T-cell (primary cell): ENCODE data around the gene MYH6. TPM values are rescaled to one million over a fixed set of nuclear protein-coding genes. Genes with fewer than 3 reads are reported as not detected.

Experiments
- ATAC-seq, 4 experiments: fragments of 200-7000 bp in 3 of 4; fragments of 150-1000 bp in 1 of 4; cut with Tn5 transposase; replicated peaks in 1 of 4; 1 replicate in 3 of 4; 2 replicates in 1 of 4; pipeline ENCODE4 v1.10.0; 2021; ENCODE audit warnings: moderate library complexity in 3 of 4, mild to moderate bottlenecking in 2 of 4, moderate number of reproducible peaks in 1 of 4
- CTCF ChIA-PET, 2 donors: fragments of 300-600 bp; sonication (Branson Sonifier 250); formaldehyde crosslinking; loops; one replicate each; lab custom pipeline; 2022; ENCODE audit warnings: antibody characterized with exemption in 2 of 2; lab: Charles Lee
- POLR2A ChIA-PET, 2 donors: fragments of 300-600 bp; sonication (Branson Sonifier 250); formaldehyde crosslinking; loops; one replicate each; lab custom pipeline; 2022; ENCODE audit warnings: antibody characterized with exemption in 2 of 2; lab: Charles Lee
- DNase-seq, 35 experiments: peaks; one replicate each; pipeline versions ENCODE4 v3.0.0 to v3.0.0-alpha.2; 2013 to 2023
- H3K27ac ChIP-seq: one replicate; pipeline ENCODE4 v1.5.1; 2013; ENCODE audit warnings: low read length
- H3K27me3 ChIP-seq, 2 experiments: replicated peaks in 1 of 2; 1 replicate in 1 of 2; 2 replicates in 1 of 2; pipeline versions ENCODE4 v1.6.1 to v1.7.0; 2013; ENCODE audit warnings: low read length in 1 of 2, mixed read lengths in 1 of 2; ENCODE audit not compliant: control insufficient read depth in 2 of 2, insufficient read depth in 2 of 2; ENCODE audit errors: extremely low read depth in 1 of 2
- H3K36me3 ChIP-seq, 2 donors: 1 replicate in 1 of 2; 2 replicates in 1 of 2; pipeline versions ENCODE4 v1.6.1 to v1.7.0; 2013; ENCODE audit warnings: low read length in 1 of 2; ENCODE audit not compliant: control insufficient read depth in 2 of 2, insufficient read depth in 1 of 2; ENCODE audit errors: extremely low read depth in 1 of 2
- H3K4me1 ChIP-seq, 2 experiments: 1 replicate in 1 of 2; 2 replicates in 1 of 2; pipeline versions ENCODE4 v1.6.1 to v1.7.0; 2013; ENCODE audit warnings: low read length in 2 of 2, mixed read lengths in 1 of 2; ENCODE audit not compliant: insufficient read depth in 2 of 2, control insufficient read depth in 1 of 2; ENCODE audit errors: extremely low read depth in 1 of 2
- H3K4me3 ChIP-seq, 2 donors: 1 replicate in 1 of 2; 2 replicates in 1 of 2; pipeline versions ENCODE4 v1.5.1 to v1.7.0; 2013; ENCODE audit warnings: mild to moderate bottlenecking in 2 of 2, low read length in 1 of 2, moderate library complexity in 1 of 2; ENCODE audit not compliant: control insufficient read depth in 1 of 2; ENCODE audit errors: extremely low read depth in 1 of 2
- H3K9me3 ChIP-seq: 2 replicates; pipeline ENCODE4 v1.7.0; 2013
- H3K27ac Mint-ChIP-seq, 2 donors: one replicate each; pipeline ENCODE4 v1.8.0; 2020 to 2021; ENCODE audit warnings: mild to moderate bottlenecking in 2 of 2, mixed read lengths in 2 of 2
- H3K27me3 Mint-ChIP-seq, 2 donors: one replicate each; pipeline ENCODE4 v1.8.0; 2021 to 2022; ENCODE audit warnings: mixed read lengths in 2 of 2
- H3K36me3 Mint-ChIP-seq: one replicate; pipeline ENCODE4 v1.8.0; 2021; ENCODE audit warnings: mixed read lengths
- H3K4me1 Mint-ChIP-seq, 3 donors: one replicate each; pipeline ENCODE4 v1.8.0; 2020 to 2022; ENCODE audit warnings: mixed read lengths in 3 of 3, mild to moderate bottlenecking in 1 of 3
- H3K4me3 Mint-ChIP-seq, 3 donors: one replicate each; pipeline ENCODE4 v1.8.0; 2020 to 2022; ENCODE audit warnings: mild to moderate bottlenecking in 3 of 3, mixed read lengths in 3 of 3, moderate library complexity in 3 of 3
- H3K9me3 Mint-ChIP-seq, 3 donors: one replicate each; pipeline ENCODE4 v1.8.0; 2020 to 2022; ENCODE audit warnings: mixed read lengths in 3 of 3
- WGBS: methylation state at CpG from one replicate; pipeline ENCODE4 v1.1.5; 2013; ENCODE audit warnings: missing lambda C conversion rate; ENCODE audit not compliant: insufficient coverage; 5-methylcytosine and 5-hydroxymethylcytosine counted together
- total RNA-seq, 35 experiments: library from RNA in 6 of 35; stranded (reverse) in 6 of 35; fragments of 120-200 nt in 1 of 35; gene quantifications; one replicate each; pipeline versions ENCODE4 v1.2.1 to v1.2.4 and lab custom pipeline; 2013 to 2026

MYH6 gene
- total RNA-seq, 5 donors from 2014 or later (not counting 1 experiment from before 2014, with no cell fraction given) = not detected

GRCh38 chr14:23335623-23336022 lies 72.5 kb downstream of the MYH6 start:
- ChIA-PET CTCF (no interaction called here), POLR2A (no interaction called here)
- no peak overlapping the region for H3K27ac ChIP-seq
- H3K9me3 ChIP-seq = no peaks in the 10 kb centered on the region
- DNase-seq (no peak), ATAC-seq (no peak)
- peaks cover 16 to 24% of the 10 kb centered on the region in 2 donors for H3K27me3 Mint-ChIP-seq
- H3K27me3 ChIP-seq = peaks cover 0 to 8% of the 10 kb centered on the region in 2 experiments
- no peaks in the 10 kb centered on the region for H3K36me3 ChIP-seq
- WGBS = no CpG with 5 or more reads among the region's 5 CpGs
- no peak overlapping the region for H3K4me3 Mint-ChIP-seq
- H3K9me3 Mint-ChIP-seq = no peaks in the 10 kb centered on the region
- H3K4me3 ChIP-seq = no peak overlapping the region
- H3K36me3 Mint-ChIP-seq = peaks cover 4% of the 10 kb centered on the region
- H3K4me1 Mint-ChIP-seq = no peaks in the 10 kb centered on the region
- H3K27ac Mint-ChIP-seq = no peak overlapping the region
- no peaks in the 10 kb centered on the region for H3K4me1 ChIP-seq

Other genes starting within 250 kb of the MYH6 start
- 1 to 10 TPM in 4 of 5 donors, under 1 TPM in 1; 0.33 to 8.1 (median 5.9) TPM for gene SLC7A8, start 224.6 kb downstream of the MYH6 start, total RNA-seq
- gene RNF212B, start 170.3 kb downstream of the MYH6 start, total RNA-seq = 1 to 10 TPM in 1 of 5 donors, not detected in 4; 1.1 TPM
- gene HOMEZ, start 122.1 kb downstream of the MYH6 start, total RNA-seq = 10 to 100 TPM in 3 of 5 donors, 1 to 10 TPM in 2; 6.2 to 17.5 (median 15.1) TPM
- 10 to 100 TPM; 40.8 to 72.6 (median 68.2) TPM for gene PPP1R3E, start 105.4 kb downstream of the MYH6 start, total RNA-seq
- 1 to 10 TPM; 1.9 to 4.6 (median 2.2) TPM for gene BCL2L2, start 101.4 kb downstream of the MYH6 start, total RNA-seq
- gene PABPN1, start 86.8 kb downstream of the MYH6 start, total RNA-seq = 100 to 1,000 TPM; 182 to 207 (median 186) TPM
- gene SLC22A17, start 55.4 kb downstream of the MYH6 start, total RNA-seq = 10 to 100 TPM; 12.0 to 19.0 (median 17.3) TPM
- under 1 TPM in 1 of 5 donors, not detected in 4; 0.15 TPM for gene EFS, start 43.1 kb downstream of the MYH6 start, total RNA-seq
- gene IL25, start 35.5 kb downstream of the MYH6 start, total RNA-seq = not detected
- gene CMTM5, start 31.2 kb downstream of the MYH6 start, total RNA-seq = not detected
- gene MYH7, start 27.4 kb upstream of the MYH6 start, total RNA-seq = not detected
- 100 to 1,000 TPM in 2 of 5 donors, 10 to 100 TPM in 3; 56.5 to 121 (median 63.7) TPM for gene NGDN, start 61.4 kb upstream of the MYH6 start, total RNA-seq
- 1 to 10 TPM in 1 of 5 donors, under 1 TPM in 4; 0.15 to 1.3 (median 0.44) TPM for gene ZFHX2, start 143.5 kb upstream of the MYH6 start, total RNA-seq
- 10 to 100 TPM; 13.3 to 26.4 (median 20.5) TPM for gene THTPA, start 148.0 kb upstream of the MYH6 start, total RNA-seq
- 100 to 1,000 TPM; 321 to 526 (median 484) TPM for gene AP1G2, start 159.5 kb upstream of the MYH6 start, total RNA-seq
- gene JPH4, start 170.5 kb upstream of the MYH6 start, total RNA-seq = under 1 TPM in 2 of 5 donors, not detected in 3; 0.10 to 0.13 TPM
- under 1 TPM in 4 of 5 donors, not detected in 1; 0.19 to 0.82 (median 0.52) TPM for gene DHRS2, start 228.1 kb upstream of the MYH6 start, total RNA-seq